Left lung (tissue), 10 donors: ENCODE data around the gene DDX31. TPM values are rescaled to one million over a fixed set of nuclear protein-coding genes. Genes with fewer than 3 reads are reported as not detected.

Experiments used
- ATAC-seq: fragments of 200-7000 bp; cut with Tn5 transposase; one replicate; pipeline ENCODE4 v1.9.1; 2020; ENCODE audit warnings: moderate library complexity
- DNase-seq, 4 donors: peaks; one replicate each; pipeline ENCODE4 v3.0.0-alpha.2; 2013 to 2020
- H3K27ac ChIP-seq, 2 donors: fragments of 200-600 bp; sonication (generic) in 1 of 2; one replicate each; pipeline versions ENCODE4 v1.5.0 to v1.8.0; 2020 to 2021
- H3K27me3 ChIP-seq, 2 donors: fragments of 200-600 bp; sonication (generic) in 1 of 2; one replicate each; pipeline versions ENCODE4 v1.5.0 to v1.8.0; 2020 to 2021
- H3K36me3 ChIP-seq, 2 donors: fragments of 200-600 bp; sonication (generic) in 1 of 2; one replicate each; pipeline versions ENCODE4 v1.5.0 to v1.8.0; 2020 to 2021
- H3K4me1 ChIP-seq, 2 donors: fragments of 200-600 bp; one replicate each; pipeline ENCODE4 v1.8.0; 2021
- H3K4me3 ChIP-seq, 2 donors: fragments of 200-600 bp; sonication (generic) in 1 of 2; one replicate each; pipeline versions ENCODE4 v1.5.0 to v1.8.0; 2020 to 2021; ENCODE audit warnings: mild to moderate bottlenecking in 1 of 2
- H3K9me3 ChIP-seq, 2 donors: fragments of 200-600 bp; sonication (generic) in 1 of 2; one replicate each; pipeline versions ENCODE4 v1.5.0 to v1.8.0; 2020 to 2021
- intact Hi-C, 2 donors: fragments of 100-400 bp; cut with DNase I; formaldehyde crosslinking; loops; one replicate each; pipeline versions ENCODE4 v1.11.2 to v1.14.2; 2022
- polyA plus RNA-seq, 6 donors: library from polyadenylated mRNA; unstranded; fragments of 120-200 nt; gene quantifications; one replicate each; pipeline ENCODE4 v1.2.1, GENCODE V29; 2013; ENCODE audit not compliant: insufficient read length in 6 of 6
- total RNA-seq, 2 donors: library from RNA; stranded (reverse); fragmentation: NEBNext Ultra II Directional; extraction: Animal tissue kit (Norgen Biotek cat#: 25700); gene quantifications; one replicate each; pipeline ENCODE4 v1.2.1, GENCODE V29; 2021
- TF ChIP-seq, protein P1 (sequence below), 2 donors: fragments of 200-600 bp; sonication (generic) in 1 of 2; IDR thresholded peaks; one replicate each; pipeline versions ENCODE4 v1.5.0 to v1.8.0; 2021; ENCODE audit warnings: antibody characterized with exemption in 2 of 2
- donor health status: DM: no; HTN: yes; CAD: no.
- donor health status: DM: no; HTN: no; CAD: no.

DDX31 gene
- total and polyA plus RNA-seq, 8 donors, result 12.0 to 16.5 (median 14.9) TPM

- no peaks in the 10 kb centered on the region for H3K4me1 ChIP-seq
- no peak for ATAC-seq
- no peaks in the 10 kb centered on the region for H3K9me3 ChIP-seq
- TF ChIP-seq, protein P1, sequence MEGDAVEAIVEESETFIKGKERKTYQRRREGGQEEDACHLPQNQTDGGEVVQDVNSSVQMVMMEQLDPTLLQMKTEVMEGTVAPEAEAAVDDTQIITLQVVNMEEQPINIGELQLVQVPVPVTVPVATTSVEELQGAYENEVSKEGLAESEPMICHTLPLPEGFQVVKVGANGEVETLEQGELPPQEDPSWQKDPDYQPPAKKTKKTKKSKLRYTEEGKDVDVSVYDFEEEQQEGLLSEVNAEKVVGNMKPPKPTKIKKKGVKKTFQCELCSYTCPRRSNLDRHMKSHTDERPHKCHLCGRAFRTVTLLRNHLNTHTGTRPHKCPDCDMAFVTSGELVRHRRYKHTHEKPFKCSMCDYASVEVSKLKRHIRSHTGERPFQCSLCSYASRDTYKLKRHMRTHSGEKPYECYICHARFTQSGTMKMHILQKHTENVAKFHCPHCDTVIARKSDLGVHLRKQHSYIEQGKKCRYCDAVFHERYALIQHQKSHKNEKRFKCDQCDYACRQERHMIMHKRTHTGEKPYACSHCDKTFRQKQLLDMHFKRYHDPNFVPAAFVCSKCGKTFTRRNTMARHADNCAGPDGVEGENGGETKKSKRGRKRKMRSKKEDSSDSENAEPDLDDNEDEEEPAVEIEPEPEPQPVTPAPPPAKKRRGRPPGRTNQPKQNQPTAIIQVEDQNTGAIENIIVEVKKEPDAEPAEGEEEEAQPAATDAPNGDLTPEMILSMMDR (IDR thresholded peaks at IDR 0.05), result no peak
- intact Hi-C loops, result no loop called here
- no peak overlapping the region for H3K4me3 ChIP-seq
- H3K27me3 ChIP-seq, result peaks cover 5 to 31% of the 10 kb centered on the region in 2 donors
- no peak overlapping the region for H3K27ac ChIP-seq
- H3K36me3 ChIP-seq, result no peaks in the 10 kb centered on the region
- DNase-seq, result no peak
Observed at GRCh38 chr9:132564526-132564925, 105.3 kb downstream of the DDX31 start.

GRCh38 chr9:132562306-132562573 lies 107.5 kb downstream of the DDX31 start:
- TF ChIP-seq, protein P1 (IDR thresholded peaks at IDR 0.05), result no peak
- Histone ChIP-seq H3K4me1 (no peaks in the 10 kb centered on the region), H3K27me3 (peaks cover 5 to 35% of the 10 kb centered on the region in 2 donors), H3K9me3 (no peaks in the 10 kb centered on the region), H3K27ac (no peak overlapping the region), H3K36me3 (no peaks in the 10 kb centered on the region), H3K4me3 (no peak overlapping the region)
- no peak for ATAC-seq
- intact Hi-C loops, result no loop called here
- DNase-seq, result no peak

DNA sequence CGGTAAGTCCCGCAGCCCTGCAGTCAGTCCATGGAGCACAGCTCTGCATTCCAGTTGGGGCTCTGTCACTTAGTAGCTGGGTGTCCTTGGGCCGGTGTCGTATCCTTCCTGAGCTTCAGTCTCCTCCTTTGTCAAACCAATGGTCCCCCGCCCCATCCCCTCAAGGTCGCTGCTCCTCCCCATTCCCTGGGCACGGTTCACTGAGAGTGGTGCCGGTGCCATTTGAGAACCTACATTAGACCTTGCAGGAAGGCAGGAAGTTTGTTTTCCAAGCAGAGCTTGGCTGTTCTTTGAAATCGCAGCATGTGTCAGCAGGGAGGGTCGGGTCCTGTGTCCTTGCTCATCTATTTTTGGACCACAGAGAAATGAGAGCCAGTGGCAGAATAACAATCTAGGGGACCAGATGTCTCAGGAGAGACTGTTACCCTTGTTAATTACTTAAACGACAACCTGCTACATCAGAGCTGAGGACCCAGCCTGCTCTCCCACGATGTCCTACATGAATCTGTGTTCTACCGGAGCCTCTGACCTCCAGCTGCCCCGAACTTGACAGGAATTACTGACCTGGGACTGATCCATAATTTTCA lies 109.1 kb downstream of the DDX31 start:
- intact Hi-C loops, result no loop called here
- no peaks in the 10 kb centered on the region for H3K9me3 ChIP-seq
- no peak overlapping the region for H3K4me3 ChIP-seq
- no peak for ATAC-seq
- DNase-seq, result no peak
- no peaks in the 10 kb centered on the region for H3K4me1 ChIP-seq
- peaks cover 5 to 47% of the 10 kb centered on the region in 2 donors for H3K27me3 ChIP-seq
- TF ChIP-seq, protein P1 (IDR thresholded peaks at IDR 0.05), result no peak
- no peaks in the 10 kb centered on the region for H3K36me3 ChIP-seq
- H3K27ac ChIP-seq, result no peak overlapping the region

- ATAC-seq (no peak), DNase-seq (no peak)
- intact Hi-C loops, result no loop called here
- H3K4me1 ChIP-seq, result no peaks in the 10 kb centered on the region
- no peak overlapping the region for H3K4me3 ChIP-seq
- peaks cover 5 to 51% of the 10 kb centered on the region in 2 donors for H3K27me3 ChIP-seq
- H3K27ac ChIP-seq, result no peak overlapping the region
- no peaks in the 10 kb centered on the region for H3K36me3 ChIP-seq
- H3K9me3 ChIP-seq, result no peaks in the 10 kb centered on the region
- TF ChIP-seq, protein P1 (IDR thresholded peaks at IDR 0.05), result no peak
Observed at GRCh38 chr9:132559711-132560110, 110.1 kb downstream of the DDX31 start.

- Histone ChIP-seq H3K4me3 (no peak overlapping the region), H3K36me3 (no peaks in the 10 kb centered on the region), H3K27me3 (peaks cover 4 to 42% of the 10 kb centered on the region in 2 donors), H3K9me3 (peaks cover 0 to 4% of the 10 kb centered on the region in 2 donors), H3K27ac (no peak overlapping the region), H3K4me1 (no peaks in the 10 kb centered on the region)
- no peak for DNase-seq
- intact Hi-C loops, result no loop called here
- ATAC-seq, result no peak
- TF ChIP-seq, protein P1 (IDR thresholded peaks at IDR 0.05), result no peak
Observed at GRCh38 chr9:132557159-132557558, 112.6 kb downstream of the DDX31 start.
